ENCODE results near the gene TRPT1. TPM values are rescaled to one million over a fixed set of nuclear protein-coding genes. Genes with fewer than 3 reads are reported as not detected.

The TRPT1 gene
- total and polyA plus RNA-seq, 9 of the 15 experiments (the other 6 are each of a cell fraction or from before 2014, with no cell fraction given), result 4.6 to 41.7 (median 23.1) TPM

- 0 out of 2 replicates have a peak, but pooled peaks have one; percentile 55 for TF ChIP-seq ZNF57 (CRISPR knock-in tag; IDR thresholded peaks at IDR 0.05)
- TF ChIP-seq NR2C1 (IDR thresholded peaks at IDR 0.05), result no peak
- TF ChIP-seq NR2C1 (tag; IDR thresholded peaks at IDR 0.05), result no peak
- TF ChIP-seq SIN3B (IDR thresholded peaks at IDR 0.05; ENCODE audit: low read depth), result peak; percentile 63; the same call in 1 of the 2 replicates
- TF ChIP-seq, protein P1, sequence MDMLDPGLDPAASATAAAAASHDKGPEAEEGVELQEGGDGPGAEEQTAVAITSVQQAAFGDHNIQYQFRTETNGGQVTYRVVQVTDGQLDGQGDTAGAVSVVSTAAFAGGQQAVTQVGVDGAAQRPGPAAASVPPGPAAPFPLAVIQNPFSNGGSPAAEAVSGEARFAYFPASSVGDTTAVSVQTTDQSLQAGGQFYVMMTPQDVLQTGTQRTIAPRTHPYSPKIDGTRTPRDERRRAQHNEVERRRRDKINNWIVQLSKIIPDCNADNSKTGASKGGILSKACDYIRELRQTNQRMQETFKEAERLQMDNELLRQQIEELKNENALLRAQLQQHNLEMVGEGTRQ (CRISPR knock-in tag; IDR thresholded peaks at IDR 0.05), result peak; percentile 94
- TF ChIP-seq ETV1 (tag; conservative IDR thresholded peaks at IDR 0.05; ENCODE audit: low read depth), result peak; percentile 73
- TF ChIP-seq, protein P2, sequence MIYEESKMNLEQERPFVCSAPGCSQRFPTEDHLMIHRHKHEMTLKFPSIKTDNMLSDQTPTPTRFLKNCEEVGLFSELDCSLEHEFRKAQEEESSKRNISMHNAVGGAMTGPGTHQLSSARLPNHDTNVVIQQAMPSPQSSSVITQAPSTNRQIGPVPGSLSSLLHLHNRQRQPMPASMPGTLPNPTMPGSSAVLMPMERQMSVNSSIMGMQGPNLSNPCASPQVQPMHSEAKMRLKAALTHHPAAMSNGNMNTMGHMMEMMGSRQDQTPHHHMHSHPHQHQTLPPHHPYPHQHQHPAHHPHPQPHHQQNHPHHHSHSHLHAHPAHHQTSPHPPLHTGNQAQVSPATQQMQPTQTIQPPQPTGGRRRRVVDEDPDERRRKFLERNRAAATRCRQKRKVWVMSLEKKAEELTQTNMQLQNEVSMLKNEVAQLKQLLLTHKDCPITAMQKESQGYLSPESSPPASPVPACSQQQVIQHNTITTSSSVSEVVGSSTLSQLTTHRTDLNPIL (CRISPR knock-in tag; IDR thresholded peaks at IDR 0.05), result no peak
- TF ChIP-seq TEAD2 (tag; IDR thresholded peaks at IDR 0.05), result no peak
- TF ChIP-seq TEAD4 (IDR thresholded peaks at IDR 0.05; ENCODE audit: low read length), result peak; percentile 41; the same call in 1 of the 2 replicates
- TF ChIP-seq TEAD4 (CRISPR knock-in tag; IDR thresholded peaks at IDR 0.05; ENCODE audit: borderline replicate concordance), result no peak
- peak; percentile 74 for TF ChIP-seq GABPA (tag; conservative IDR thresholded peaks at IDR 0.05; ENCODE audit: low read depth)
- no peak for TF ChIP-seq NRF1 (conservative IDR thresholded peaks at IDR 0.05 in 1 of 2, IDR thresholded peaks at IDR 0.05 in 1 of 2)
- TF ChIP-seq HINFP (tag; conservative IDR thresholded peaks at IDR 0.05; ENCODE audit: low read depth), result no peak
- no peak for TF ChIP-seq ZNF133 (CRISPR knock-in tag; IDR thresholded peaks at IDR 0.05)
- TF ChIP-seq NFIX (CRISPR knock-in tag; IDR thresholded peaks at IDR 0.05; ENCODE audit: low read depth), result no peak
- TF ChIP-seq ELF4 (CRISPR knock-in tag; IDR thresholded peaks at IDR 0.05), result peak; percentile 86; the same call in 1 of the 2 replicates
- no peak for TF ChIP-seq RBM39 (optimal IDR thresholded peaks at IDR 0.05; ENCODE audit: low read depth, low read length)
- TF ChIP-seq ZNF23 (CRISPR knock-in tag; IDR thresholded peaks at IDR 0.05), result 0 out of 2 replicates have a peak, but pooled peaks have one; percentile 17
- peak; percentile 81 for TF ChIP-seq KDM5B (IDR thresholded peaks at IDR 0.05; ENCODE audit: insufficient replicate concordance, low read depth, low read length)
- TF ChIP-seq PCBP2 (IDR thresholded peaks at IDR 0.05; ENCODE audit: low read depth, low read length, poor library complexity, severe bottlenecking), result no peak
- no peak for TF ChIP-seq CBX3 (IDR thresholded peaks at IDR 0.05; ENCODE audit: borderline replicate concordance in 1 of 2, low read length in 2 of 2)
- no peak for TF ChIP-seq ILF3 (IDR thresholded peaks at IDR 0.05; ENCODE audit: borderline replicate concordance)
- no peak for TF ChIP-seq KDM1A (IDR thresholded peaks at IDR 0.05)
- TF ChIP-seq KLF13 (tag; IDR thresholded peaks at IDR 0.05; ENCODE audit: borderline replicate concordance, low read depth), result peak; percentile 64
- TF ChIP-seq ASH1L (IDR thresholded peaks at IDR 0.05; ENCODE audit: borderline replicate concordance, low read depth, partially characterized antibody), result no peak
Measured at GRCh38 chr11:64185175-64185692, 40.8 kb downstream of the TRPT1 start (continued).
